ENCODE results near the gene BIK. TPM values are rescaled to one million over a fixed set of nuclear protein-coding genes. Genes with fewer than 3 reads are reported as not detected.

The BIK gene
- total RNA-seq, 1 donor from 2014 or later: 1.7 TPM

GRCh38 chr22:43158778-43159483, 48.4 kb downstream of the BIK start:
- DNase-seq (ENCODE audit: low spot score, unreplicated experiment): no peak
- Mint-ChIP-seq H3K9me3 (ENCODE audit: low read depth) (no peaks in the 10 kb centered on the region), H3K4me3 (ENCODE audit: low read depth) (no peak overlapping the region), H3K27ac (no peak overlapping the region), H3K4me1 (ENCODE audit: low read depth) (no peaks in the 10 kb centered on the region), H3K27me3 (peaks cover 2% of the 10 kb centered on the region), H3K36me3 (ENCODE audit: insufficient read depth) (no peaks in the 10 kb centered on the region)
- no peak for TF ChIP-seq CTCF (IDR thresholded peaks at IDR 0.05; ENCODE audit: unreplicated experiment)

GRCh38 chr22:43159484-43160178, 49.1 kb downstream of the BIK start:
- DNase-seq (ENCODE audit: low spot score, unreplicated experiment): no peak
- TF ChIP-seq CTCF (IDR thresholded peaks at IDR 0.05; ENCODE audit: unreplicated experiment): peak; percentile 39
- no peak overlapping the region for H3K27ac Mint-ChIP-seq
- H3K36me3 Mint-ChIP-seq (ENCODE audit: insufficient read depth): no peaks in the 10 kb centered on the region
- H3K4me3 Mint-ChIP-seq (ENCODE audit: low read depth): no peak overlapping the region
- H3K4me1 Mint-ChIP-seq (ENCODE audit: low read depth): no peaks in the 10 kb centered on the region
- no peaks in the 10 kb centered on the region for H3K9me3 Mint-ChIP-seq (ENCODE audit: low read depth)
- peaks cover 9% of the 10 kb centered on the region for H3K27me3 Mint-ChIP-seq

- Mint-ChIP-seq H3K4me1 (ENCODE audit: low read depth) (no peaks in the 10 kb centered on the region), H3K36me3 (ENCODE audit: insufficient read depth) (no peaks in the 10 kb centered on the region), H3K27me3 (peaks cover 9% of the 10 kb centered on the region), H3K27ac (no peak overlapping the region), H3K4me3 (ENCODE audit: low read depth) (no peak overlapping the region), H3K9me3 (ENCODE audit: low read depth) (no peaks in the 10 kb centered on the region)
- no peak for DNase-seq (ENCODE audit: low spot score, unreplicated experiment)
- TF ChIP-seq CTCF (IDR thresholded peaks at IDR 0.05; ENCODE audit: unreplicated experiment): no peak
These were observed 50.1 kb downstream of the BIK start for GRCh38 chr22:43160497-43161126.

GRCh38 chr22:43162412-43163150, 52.0 kb downstream of the BIK start:
- Mint-ChIP-seq H3K27ac (no peak overlapping the region), H3K9me3 (ENCODE audit: low read depth) (no peaks in the 10 kb centered on the region)

More at GRCh38 chr22:43162412-43163150, 52.0 kb downstream of the BIK start:
- DNase-seq (ENCODE audit: low spot score, unreplicated experiment): no peak
- no peaks in the 10 kb centered on the region for H3K36me3 Mint-ChIP-seq (ENCODE audit: insufficient read depth)
- no peak for TF ChIP-seq CTCF (IDR thresholded peaks at IDR 0.05; ENCODE audit: unreplicated experiment)
- H3K4me1 Mint-ChIP-seq (ENCODE audit: low read depth): no peaks in the 10 kb centered on the region
- H3K27me3 Mint-ChIP-seq: peaks cover 9% of the 10 kb centered on the region
- no peak overlapping the region for H3K4me3 Mint-ChIP-seq (ENCODE audit: low read depth)

Data from progenitor cell of endocrine pancreas (in vitro differentiated cells).